PFSK-1 (cell line): ENCODE data around the gene TIMM23.

Experiments
- FOXP2 ChIP-seq: optimal IDR thresholded peaks from 2 replicates; pipeline ENCODE3; 2011; ENCODE audit warnings: borderline replicate concordance, control low read depth, inconsistent platforms; ENCODE audit not compliant: insufficient read depth; ENCODE audit errors: extremely low read length, extremely low read depth
- POLR2AphosphoS5 ChIP-seq: IDR thresholded peaks from 2 replicates; pipeline ENCODE4 v1.6.1; 2012; ENCODE audit warnings: low read depth, mild to moderate bottlenecking, control low read depth, low read length, moderate library complexity
- SIN3A ChIP-seq: IDR thresholded peaks from 2 replicates; pipeline ENCODE4 v1.6.1; 2012; ENCODE audit warnings: mild to moderate bottlenecking, low read length, moderate library complexity, borderline replicate concordance; ENCODE audit not compliant: insufficient read depth
- TAF1 ChIP-seq: IDR thresholded peaks from 2 replicates; pipeline ENCODE4 v1.6.1; 2012; ENCODE audit warnings: low read length, control low read depth, borderline replicate concordance; ENCODE audit not compliant: insufficient read depth
- TF ChIP-seq, protein P1 (sequence below), 2 experiments: IDR thresholded peaks; 2 replicates each; pipeline versions ENCODE4 v1.6.1 to v1.8.0; 2011 to 2012; ENCODE audit warnings: low read depth in 2 of 2, low read length in 2 of 2, control low read depth in 1 of 2, inconsistent platforms in 1 of 2, mild to moderate bottlenecking in 1 of 2, moderate library complexity in 1 of 2; ENCODE audit not compliant: insufficient read depth in 1 of 2

Gene TIMM23

DNA sequence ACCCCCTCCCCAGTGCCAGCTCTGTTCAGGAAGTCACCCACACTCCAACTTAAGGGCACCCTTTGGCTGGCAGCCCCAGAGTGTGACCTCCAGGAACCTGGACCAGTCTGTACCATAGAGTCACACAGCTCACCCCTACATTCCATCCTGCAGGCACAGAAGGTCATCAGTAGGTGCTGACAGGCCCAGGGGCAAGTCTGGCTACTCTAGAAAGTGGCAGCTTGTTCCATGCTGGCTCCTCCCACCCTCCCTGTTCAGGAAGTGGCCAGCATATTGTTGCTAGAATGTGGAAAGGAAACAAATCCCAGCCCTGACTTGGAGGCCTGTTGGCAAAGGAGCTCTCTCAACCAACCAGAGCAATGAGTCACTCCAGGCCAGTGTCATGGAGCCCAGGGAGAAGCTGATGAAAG, 61.3 kb downstream of the TIMM23 start:
- TF ChIP-seq SIN3A = no peak
- no peak for TF ChIP-seq POLR2AphosphoS5
- TF ChIP-seq, protein P1, sequence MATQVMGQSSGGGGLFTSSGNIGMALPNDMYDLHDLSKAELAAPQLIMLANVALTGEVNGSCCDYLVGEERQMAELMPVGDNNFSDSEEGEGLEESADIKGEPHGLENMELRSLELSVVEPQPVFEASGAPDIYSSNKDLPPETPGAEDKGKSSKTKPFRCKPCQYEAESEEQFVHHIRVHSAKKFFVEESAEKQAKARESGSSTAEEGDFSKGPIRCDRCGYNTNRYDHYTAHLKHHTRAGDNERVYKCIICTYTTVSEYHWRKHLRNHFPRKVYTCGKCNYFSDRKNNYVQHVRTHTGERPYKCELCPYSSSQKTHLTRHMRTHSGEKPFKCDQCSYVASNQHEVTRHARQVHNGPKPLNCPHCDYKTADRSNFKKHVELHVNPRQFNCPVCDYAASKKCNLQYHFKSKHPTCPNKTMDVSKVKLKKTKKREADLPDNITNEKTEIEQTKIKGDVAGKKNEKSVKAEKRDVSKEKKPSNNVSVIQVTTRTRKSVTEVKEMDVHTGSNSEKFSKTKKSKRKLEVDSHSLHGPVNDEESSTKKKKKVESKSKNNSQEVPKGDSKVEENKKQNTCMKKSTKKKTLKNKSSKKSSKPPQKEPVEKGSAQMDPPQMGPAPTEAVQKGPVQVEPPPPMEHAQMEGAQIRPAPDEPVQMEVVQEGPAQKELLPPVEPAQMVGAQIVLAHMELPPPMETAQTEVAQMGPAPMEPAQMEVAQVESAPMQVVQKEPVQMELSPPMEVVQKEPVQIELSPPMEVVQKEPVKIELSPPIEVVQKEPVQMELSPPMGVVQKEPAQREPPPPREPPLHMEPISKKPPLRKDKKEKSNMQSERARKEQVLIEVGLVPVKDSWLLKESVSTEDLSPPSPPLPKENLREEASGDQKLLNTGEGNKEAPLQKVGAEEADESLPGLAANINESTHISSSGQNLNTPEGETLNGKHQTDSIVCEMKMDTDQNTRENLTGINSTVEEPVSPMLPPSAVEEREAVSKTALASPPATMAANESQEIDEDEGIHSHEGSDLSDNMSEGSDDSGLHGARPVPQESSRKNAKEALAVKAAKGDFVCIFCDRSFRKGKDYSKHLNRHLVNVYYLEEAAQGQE (IDR thresholded peaks at IDR 0.05; ENCODE audit: insufficient read depth in 1 of 2, low read depth in 2 of 2, low read length in 2 of 2) = no peak
- TF ChIP-seq FOXP2 = no peak
- no peak for TF ChIP-seq TAF1

DNA sequence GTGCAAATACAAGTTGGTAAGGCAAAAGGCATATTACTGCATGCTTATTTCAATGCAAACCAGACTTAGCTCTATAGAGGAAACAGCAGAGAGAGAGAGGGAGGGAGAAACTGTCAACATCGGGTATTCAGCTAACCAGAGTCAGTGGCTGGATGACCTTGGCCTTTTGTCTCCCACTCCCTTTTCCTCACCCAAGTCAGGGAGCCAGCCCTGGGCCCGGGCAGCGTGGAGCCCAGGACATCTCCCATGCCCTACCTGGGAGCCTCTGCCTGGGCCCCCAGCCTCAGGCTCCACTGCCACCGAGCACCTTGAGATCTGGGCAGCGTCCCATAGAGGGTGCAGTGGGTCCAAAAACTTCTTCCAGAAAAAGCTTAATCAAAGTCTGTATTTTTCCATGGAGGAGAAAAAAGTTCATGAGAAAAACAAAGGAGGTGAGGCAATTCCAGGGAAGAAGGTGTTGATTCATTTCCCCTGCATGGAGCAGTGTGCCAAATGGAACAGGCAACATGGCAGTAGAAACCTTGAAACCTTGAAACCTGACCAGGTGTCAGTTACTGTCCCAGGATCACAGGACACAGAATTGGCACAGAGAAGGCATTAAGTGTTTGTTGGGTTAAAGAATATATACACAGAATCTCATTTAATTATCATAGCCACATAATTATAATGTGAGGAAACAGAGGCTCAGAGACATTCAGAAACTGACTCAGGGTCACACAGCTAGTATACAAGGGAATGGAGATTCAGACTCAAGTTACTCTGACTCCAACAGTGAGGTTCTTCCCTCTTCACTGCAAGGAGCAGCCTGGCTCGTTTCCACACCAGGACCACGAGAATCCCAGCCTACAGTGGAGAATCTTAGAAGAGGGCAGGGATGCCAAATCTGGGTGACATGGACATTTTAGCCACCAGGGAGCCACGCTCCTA, 63.9 kb downstream of the TIMM23 start:
- TF ChIP-seq, protein P1 (IDR thresholded peaks at IDR 0.05; ENCODE audit: insufficient read depth in 1 of 2, low read depth in 2 of 2, low read length in 2 of 2) = no peak
- TF ChIP-seq SIN3A = no peak
- TF ChIP-seq POLR2AphosphoS5 = no peak
- TF ChIP-seq TAF1 = no peak
- TF ChIP-seq FOXP2 = no peak

DNA sequence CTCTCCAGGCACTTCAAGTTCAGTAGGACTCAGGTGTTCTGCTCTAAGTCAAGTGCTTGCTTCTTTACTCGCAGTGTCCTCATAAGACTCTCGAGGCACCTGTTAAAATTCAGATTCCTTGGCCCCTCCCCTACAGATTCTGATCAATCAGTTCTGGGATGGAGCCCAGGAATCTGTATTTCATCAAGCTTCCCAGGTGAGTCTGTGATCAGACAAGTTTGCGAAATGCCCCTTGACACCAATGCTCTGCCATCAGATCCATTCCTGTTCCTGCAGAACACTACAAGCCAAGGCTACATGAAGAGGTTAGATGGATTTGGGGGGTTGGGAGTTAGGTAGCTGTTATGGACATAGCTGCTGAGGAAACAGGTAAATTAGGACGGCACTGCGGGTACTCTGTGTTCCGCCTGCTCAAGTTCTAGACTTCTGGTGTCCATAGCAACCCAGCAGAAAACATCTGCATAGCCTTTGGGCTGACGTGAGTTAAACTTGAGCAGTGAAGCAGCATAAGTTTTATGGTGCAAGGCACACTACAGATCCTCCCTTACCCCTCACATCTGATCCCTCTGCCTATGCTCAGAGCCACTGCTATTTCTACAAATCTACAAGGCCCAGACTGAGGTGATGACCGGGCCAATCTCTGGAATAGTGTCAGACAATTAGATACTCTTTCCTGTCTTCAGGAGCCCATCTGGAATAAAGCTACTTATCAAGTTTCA, 65.0 kb downstream of the TIMM23 start:
- TF ChIP-seq SIN3A (no peak), POLR2AphosphoS5 (no peak), TAF1 (no peak), FOXP2 (no peak)
- TF ChIP-seq, protein P1 (IDR thresholded peaks at IDR 0.05; ENCODE audit: insufficient read depth in 1 of 2, low read depth in 2 of 2, low read length in 2 of 2) = no peak

DNA sequence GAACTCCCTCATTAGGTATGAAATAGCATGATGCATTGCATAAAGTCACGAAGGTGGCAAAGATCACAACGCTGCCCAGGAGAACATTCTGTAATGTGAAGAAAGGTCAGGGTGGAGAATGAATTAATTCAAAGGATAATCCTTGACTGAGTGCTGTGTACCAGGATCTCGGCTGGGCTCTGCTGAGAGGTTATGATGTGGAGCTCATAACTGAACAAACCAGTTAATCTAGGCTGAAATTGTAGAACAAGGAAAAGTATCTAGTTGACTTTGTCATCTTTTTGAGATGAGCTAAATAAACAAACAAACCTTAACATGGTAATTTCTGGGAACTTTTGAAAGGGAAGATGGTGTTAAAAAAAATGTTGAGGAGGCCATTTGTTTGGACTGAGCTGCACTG, 67.7 kb downstream of the TIMM23 start:
- TF ChIP-seq, protein P1 (IDR thresholded peaks at IDR 0.05; ENCODE audit: insufficient read depth in 1 of 2, low read depth in 2 of 2, low read length in 2 of 2) = no peak
- TF ChIP-seq FOXP2 = no peak
- no peak for TF ChIP-seq SIN3A
- TF ChIP-seq TAF1 = no peak
- no peak for TF ChIP-seq POLR2AphosphoS5
